Measurements from ENCODE around the gene ZMYM4. TPM values are rescaled to one million over a fixed set of nuclear protein-coding genes. Genes with fewer than 3 reads are reported as not detected.

ZMYM4 gene
- total RNA-seq, 2 experiments from 2014 or later = 37.0 to 39.9 TPM

DNA sequence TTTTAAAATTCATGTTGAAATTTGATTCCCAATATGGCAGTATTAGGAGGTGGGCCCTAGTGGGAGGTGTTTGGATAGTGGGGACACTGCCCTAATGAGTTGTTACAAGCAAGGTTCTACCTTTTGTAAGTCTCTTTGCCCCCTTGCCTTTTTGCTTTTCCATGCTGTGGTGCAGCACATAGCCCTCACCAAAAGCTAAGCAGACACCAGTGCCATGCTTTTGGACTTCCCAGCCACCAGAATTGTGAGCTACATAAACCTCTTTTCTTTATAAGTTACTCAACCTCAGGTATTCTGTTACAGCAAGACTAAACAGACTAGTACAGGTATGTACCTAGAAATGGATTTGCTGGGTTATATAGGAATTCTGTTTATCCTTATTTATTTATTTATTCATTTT lies 13.7 kb downstream of the ZMYM4 start:
- POLR2A ChIA-PET = no interaction called here
- ATAC-seq (ENCODE audit: poor library complexity) = no peak
- peaks cover 3% of the 10 kb centered on the region for H3K9me3 Mint-ChIP-seq

DNA sequence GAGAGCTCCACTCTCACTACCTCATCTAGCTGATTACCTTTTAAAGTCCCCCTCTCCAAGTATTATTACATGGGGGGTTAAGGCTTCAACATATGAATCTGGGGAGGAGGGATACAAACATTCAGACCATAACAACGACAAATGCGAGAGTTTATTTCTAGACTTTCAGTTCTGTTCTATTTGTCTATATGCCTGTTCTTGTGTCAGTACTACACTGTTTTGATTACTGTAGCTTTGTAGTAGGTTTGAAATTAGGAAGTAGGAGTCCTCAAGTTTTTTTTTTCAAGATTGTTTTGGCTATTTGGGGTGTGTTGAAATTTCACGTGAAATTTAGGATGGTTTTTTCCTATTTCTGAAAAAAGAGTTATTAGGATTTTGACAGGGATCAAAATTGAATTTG lies 16.3 kb downstream of the ZMYM4 start:
- Mint-ChIP-seq H3K27me3 (no peaks in the 10 kb centered on the region), H3K9me3 (peaks cover 3% of the 10 kb centered on the region), H3K27ac (peak overlapping the region; percentile 80), H3K36me3 (ENCODE audit: low read depth) (peaks cover 41% of the 10 kb centered on the region), H3K4me3 (no peak overlapping the region), H3K4me1 (ENCODE audit: low read depth) (peaks cover 57% of the 10 kb centered on the region)
- no peak overlapping the region for H3K4me3 ChIP-seq (ENCODE audit: low read length)
- ChIA-PET POLR2A (interaction anchor here (1.0 kb wide), 1 partner anchor 16 kb away, joined by 5 read pairs; the partner anchor contains the start of gene ZMYM4), CTCF (interaction anchor here (0.6 to 0.7 kb wide), 2 partner anchors 43 to 174 kb away, joined by 3 read pairs; no protein-coding TSS in a partner anchor)
- TF ChIP-seq, protein P1, sequence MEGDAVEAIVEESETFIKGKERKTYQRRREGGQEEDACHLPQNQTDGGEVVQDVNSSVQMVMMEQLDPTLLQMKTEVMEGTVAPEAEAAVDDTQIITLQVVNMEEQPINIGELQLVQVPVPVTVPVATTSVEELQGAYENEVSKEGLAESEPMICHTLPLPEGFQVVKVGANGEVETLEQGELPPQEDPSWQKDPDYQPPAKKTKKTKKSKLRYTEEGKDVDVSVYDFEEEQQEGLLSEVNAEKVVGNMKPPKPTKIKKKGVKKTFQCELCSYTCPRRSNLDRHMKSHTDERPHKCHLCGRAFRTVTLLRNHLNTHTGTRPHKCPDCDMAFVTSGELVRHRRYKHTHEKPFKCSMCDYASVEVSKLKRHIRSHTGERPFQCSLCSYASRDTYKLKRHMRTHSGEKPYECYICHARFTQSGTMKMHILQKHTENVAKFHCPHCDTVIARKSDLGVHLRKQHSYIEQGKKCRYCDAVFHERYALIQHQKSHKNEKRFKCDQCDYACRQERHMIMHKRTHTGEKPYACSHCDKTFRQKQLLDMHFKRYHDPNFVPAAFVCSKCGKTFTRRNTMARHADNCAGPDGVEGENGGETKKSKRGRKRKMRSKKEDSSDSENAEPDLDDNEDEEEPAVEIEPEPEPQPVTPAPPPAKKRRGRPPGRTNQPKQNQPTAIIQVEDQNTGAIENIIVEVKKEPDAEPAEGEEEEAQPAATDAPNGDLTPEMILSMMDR (IDR thresholded peaks at IDR 0.05) = no peak
- H3K4me1 ChIP-seq (ENCODE audit: insufficient read depth, low read length) = peaks cover 5% of the 10 kb centered on the region
- H3K36me3 ChIP-seq (ENCODE audit: insufficient read depth, low read length) = no peaks in the 10 kb centered on the region
- H3K27me3 ChIP-seq (ENCODE audit: control insufficient read depth in 1 of 2, insufficient read depth in 2 of 2, low read length in 2 of 2) = no peaks in the 10 kb centered on the region
- DNase-seq = no peak
- no peak overlapping the region for H3K27ac ChIP-seq (ENCODE audit: low read depth in 1 of 2, low read length in 2 of 2)
- intact Hi-C loops (cut with DNase I, micrococcal nuclease) = no loop called here
- no peak for ATAC-seq (ENCODE audit: poor library complexity)
- no peaks in the 10 kb centered on the region for H3K9me3 ChIP-seq (ENCODE audit: control insufficient read depth in 1 of 2, insufficient read depth in 1 of 2, low read length in 2 of 2)

More for the DNA sequence above, 13.7 kb downstream of the ZMYM4 start:
- intact Hi-C loops (cut with DNase I, micrococcal nuclease) = no loop called here
- Histone ChIP-seq H3K9me3 (ENCODE audit: control insufficient read depth in 1 of 2, insufficient read depth in 1 of 2, low read length in 2 of 2) (no peaks in the 10 kb centered on the region), H3K27ac (ENCODE audit: low read depth in 1 of 2, low read length in 2 of 2) (no peak overlapping the region), H3K4me1 (ENCODE audit: insufficient read depth, low read length) (peaks cover 5% of the 10 kb centered on the region), H3K36me3 (ENCODE audit: insufficient read depth, low read length) (no peaks in the 10 kb centered on the region), H3K27me3 (ENCODE audit: control insufficient read depth in 1 of 2, insufficient read depth in 2 of 2, low read length in 2 of 2) (no peaks in the 10 kb centered on the region), H3K4me3 (ENCODE audit: low read length) (no peak overlapping the region)
- no peak overlapping the region for H3K27ac Mint-ChIP-seq
- no peak for DNase-seq
- H3K4me1 Mint-ChIP-seq (ENCODE audit: low read depth) = peaks cover 44% of the 10 kb centered on the region
- no peaks in the 10 kb centered on the region for H3K27me3 Mint-ChIP-seq
- CTCF ChIA-PET = no interaction called here
- TF ChIP-seq, protein P1 (IDR thresholded peaks at IDR 0.05) = no peak
- H3K36me3 Mint-ChIP-seq (ENCODE audit: low read depth) = peaks cover 58% of the 10 kb centered on the region
- H3K4me3 Mint-ChIP-seq = no peak overlapping the region

DNA sequence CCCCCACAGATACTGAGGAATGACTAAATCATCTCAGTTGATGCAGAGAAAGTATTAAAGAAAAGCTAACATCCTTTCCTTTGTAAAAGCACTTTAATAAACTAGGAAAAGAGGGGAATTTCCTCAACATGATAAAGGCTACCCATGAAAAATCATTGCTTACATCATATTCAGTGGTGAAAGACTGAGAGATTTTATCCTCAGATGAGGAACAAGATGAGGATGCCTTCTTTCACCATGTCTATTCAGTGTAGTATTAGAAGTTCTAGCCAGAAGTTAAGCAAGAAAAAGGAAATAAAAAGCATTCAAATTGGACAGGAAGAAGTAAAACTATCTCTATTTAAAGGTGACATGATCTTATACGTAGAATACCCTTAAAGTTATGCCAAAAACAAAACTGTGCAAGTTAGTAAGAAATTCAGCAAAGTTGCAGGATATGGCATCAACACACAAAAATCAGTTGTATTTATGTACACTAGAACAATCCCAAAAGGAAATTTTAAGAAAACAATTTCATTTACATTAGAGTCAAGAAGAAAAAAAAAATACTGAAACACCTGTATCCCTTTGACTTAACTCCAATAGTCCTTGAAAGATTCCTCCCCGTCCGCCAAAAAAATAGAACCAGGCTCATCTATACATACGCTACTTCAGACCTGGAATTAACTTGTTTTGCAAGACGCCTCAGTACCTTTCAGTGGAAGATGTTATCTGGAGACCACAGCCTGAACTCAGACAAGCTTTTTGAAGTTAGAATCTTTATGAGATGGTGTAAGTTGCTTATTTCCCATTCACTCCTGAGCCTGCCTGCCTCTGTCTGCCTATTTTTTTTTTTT lies 17.5 kb downstream of the ZMYM4 start:
- H3K27me3 Mint-ChIP-seq = no peaks in the 10 kb centered on the region
- peak overlapping the region in 1 of 2 donors; percentile 38 for H3K27ac ChIP-seq (ENCODE audit: low read depth in 1 of 2, low read length in 2 of 2)
- H3K4me3 Mint-ChIP-seq = peak overlapping the region; percentile 21
- peaks cover 5% of the 10 kb centered on the region for H3K4me1 ChIP-seq (ENCODE audit: insufficient read depth, low read length)
- POLR2A ChIA-PET = interaction anchor here (1.0 kb wide), 2 partner anchors 36 to 93 kb away, joined by 3 read pairs; partner anchors contain the start of gene SFPQ
- DNase-seq = peak in 4 of 14 experiments; percentile 6 to 57 (median 44)
- no peaks in the 10 kb centered on the region for H3K9me3 ChIP-seq (ENCODE audit: control insufficient read depth in 1 of 2, insufficient read depth in 1 of 2, low read length in 2 of 2)
- peak overlapping the region; percentile 80 for H3K27ac Mint-ChIP-seq
- no peaks in the 10 kb centered on the region for H3K36me3 ChIP-seq (ENCODE audit: insufficient read depth, low read length)
- peak overlapping the region; percentile 8 for H3K4me3 ChIP-seq (ENCODE audit: low read length)
- peaks cover 36% of the 10 kb centered on the region for H3K36me3 Mint-ChIP-seq (ENCODE audit: low read depth)
- peaks cover 54% of the 10 kb centered on the region for H3K4me1 Mint-ChIP-seq (ENCODE audit: low read depth)
- no peaks in the 10 kb centered on the region for H3K27me3 ChIP-seq (ENCODE audit: control insufficient read depth in 1 of 2, insufficient read depth in 2 of 2, low read length in 2 of 2)
- peaks cover 3% of the 10 kb centered on the region for H3K9me3 Mint-ChIP-seq
- intact Hi-C loops (cut with DNase I, micrococcal nuclease) = no loop called here
- ATAC-seq (ENCODE audit: poor library complexity) = peak; percentile 87
- CTCF ChIA-PET = interaction anchor here (0.8 to 1.4 kb wide), 2 partner anchors 13 to 127 kb away, joined by 3 read pairs; no protein-coding TSS in a partner anchor
- TF ChIP-seq, protein P1 (IDR thresholded peaks at IDR 0.05) = no peak

Data from CD4-positive, alpha-beta T cell (primary cell).